ENCODE measurements around the gene ASTN2. TPM values are rescaled to one million over a fixed set of nuclear protein-coding genes. Genes with fewer than 3 reads are reported as not detected.

ASTN2 gene
- total and polyA plus RNA-seq, 9 of the 15 experiments (the other 6 are each of a cell fraction or from before 2014, with no cell fraction given) = 0.56 to 3.5 (median 1.9) TPM

GRCh38 chr9:116422119-116422979 lies 992.5 kb downstream of the ASTN2 start (continued):
- TF ChIP-seq NFE2 (IDR thresholded peaks at IDR 0.05; ENCODE audit: low read depth) (0 out of 2 replicates have a peak, but pooled peaks have one; percentile 26), PHB (CRISPR knock-in tag; IDR thresholded peaks at IDR 0.05) (no peak), ZNF347 (CRISPR knock-in tag; IDR thresholded peaks at IDR 0.05; ENCODE audit: low read depth) (no peak), ZNF79 (CRISPR knock-in tag; IDR thresholded peaks at IDR 0.05; ENCODE audit: low read depth) (no peak), TRIM28 (IDR thresholded peaks at IDR 0.05) (no peak), CHD1 (IDR thresholded peaks at IDR 0.05; ENCODE audit: low read length) (no peak), SAFB (IDR thresholded peaks at IDR 0.05; ENCODE audit: borderline replicate concordance, low read depth, low read length) (no peak), ZFP30 (CRISPR knock-in tag; IDR thresholded peaks at IDR 0.05; ENCODE audit: borderline replicate concordance) (no peak), MTF1 (CRISPR knock-in tag; IDR thresholded peaks at IDR 0.05; ENCODE audit: borderline replicate concordance) (no peak), TCFL5 (CRISPR knock-in tag; conservative IDR thresholded peaks at IDR 0.05) (no peak)
- TF ChIP-seq, protein P1, sequence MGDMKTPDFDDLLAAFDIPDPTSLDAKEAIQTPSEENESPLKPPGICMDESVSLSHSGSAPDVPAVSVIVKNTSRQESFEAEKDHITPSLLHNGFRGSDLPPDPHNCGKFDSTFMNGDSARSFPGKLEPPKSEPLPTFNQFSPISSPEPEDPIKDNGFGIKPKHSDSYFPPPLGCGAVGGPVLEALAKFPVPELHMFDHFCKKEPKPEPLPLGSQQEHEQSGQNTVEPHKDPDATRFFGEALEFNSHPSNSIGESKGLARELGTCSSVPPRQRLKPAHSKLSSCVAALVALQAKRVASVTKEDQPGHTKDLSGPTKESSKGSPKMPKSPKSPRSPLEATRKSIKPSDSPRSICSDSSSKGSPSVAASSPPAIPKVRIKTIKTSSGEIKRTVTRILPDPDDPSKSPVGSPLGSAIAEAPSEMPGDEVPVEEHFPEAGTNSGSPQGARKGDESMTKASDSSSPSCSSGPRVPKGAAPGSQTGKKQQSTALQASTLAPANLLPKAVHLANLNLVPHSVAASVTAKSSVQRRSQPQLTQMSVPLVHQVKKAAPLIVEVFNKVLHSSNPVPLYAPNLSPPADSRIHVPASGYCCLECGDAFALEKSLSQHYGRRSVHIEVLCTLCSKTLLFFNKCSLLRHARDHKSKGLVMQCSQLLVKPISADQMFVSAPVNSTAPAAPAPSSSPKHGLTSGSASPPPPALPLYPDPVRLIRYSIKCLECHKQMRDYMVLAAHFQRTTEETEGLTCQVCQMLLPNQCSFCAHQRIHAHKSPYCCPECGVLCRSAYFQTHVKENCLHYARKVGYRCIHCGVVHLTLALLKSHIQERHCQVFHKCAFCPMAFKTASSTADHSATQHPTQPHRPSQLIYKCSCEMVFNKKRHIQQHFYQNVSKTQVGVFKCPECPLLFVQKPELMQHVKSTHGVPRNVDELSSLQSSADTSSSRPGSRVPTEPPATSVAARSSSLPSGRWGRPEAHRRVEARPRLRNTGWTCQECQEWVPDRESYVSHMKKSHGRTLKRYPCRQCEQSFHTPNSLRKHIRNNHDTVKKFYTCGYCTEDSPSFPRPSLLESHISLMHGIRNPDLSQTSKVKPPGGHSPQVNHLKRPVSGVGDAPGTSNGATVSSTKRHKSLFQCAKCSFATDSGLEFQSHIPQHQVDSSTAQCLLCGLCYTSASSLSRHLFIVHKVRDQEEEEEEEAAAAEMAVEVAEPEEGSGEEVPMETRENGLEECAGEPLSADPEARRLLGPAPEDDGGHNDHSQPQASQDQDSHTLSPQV (IDR thresholded peaks at IDR 0.05) = peak; percentile 83; the same call in 1 of the 2 replicates
- TF ChIP-seq, protein P2, sequence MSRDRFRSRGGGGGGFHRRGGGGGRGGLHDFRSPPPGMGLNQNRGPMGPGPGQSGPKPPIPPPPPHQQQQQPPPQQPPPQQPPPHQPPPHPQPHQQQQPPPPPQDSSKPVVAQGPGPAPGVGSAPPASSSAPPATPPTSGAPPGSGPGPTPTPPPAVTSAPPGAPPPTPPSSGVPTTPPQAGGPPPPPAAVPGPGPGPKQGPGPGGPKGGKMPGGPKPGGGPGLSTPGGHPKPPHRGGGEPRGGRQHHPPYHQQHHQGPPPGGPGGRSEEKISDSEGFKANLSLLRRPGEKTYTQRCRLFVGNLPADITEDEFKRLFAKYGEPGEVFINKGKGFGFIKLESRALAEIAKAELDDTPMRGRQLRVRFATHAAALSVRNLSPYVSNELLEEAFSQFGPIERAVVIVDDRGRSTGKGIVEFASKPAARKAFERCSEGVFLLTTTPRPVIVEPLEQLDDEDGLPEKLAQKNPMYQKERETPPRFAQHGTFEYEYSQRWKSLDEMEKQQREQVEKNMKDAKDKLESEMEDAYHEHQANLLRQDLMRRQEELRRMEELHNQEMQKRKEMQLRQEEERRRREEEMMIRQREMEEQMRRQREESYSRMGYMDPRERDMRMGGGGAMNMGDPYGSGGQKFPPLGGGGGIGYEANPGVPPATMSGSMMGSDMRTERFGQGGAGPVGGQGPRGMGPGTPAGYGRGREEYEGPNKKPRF (IDR thresholded peaks at IDR 0.05; ENCODE audit: low read depth, low read length) = no peak
- TF ChIP-seq, protein P3, sequence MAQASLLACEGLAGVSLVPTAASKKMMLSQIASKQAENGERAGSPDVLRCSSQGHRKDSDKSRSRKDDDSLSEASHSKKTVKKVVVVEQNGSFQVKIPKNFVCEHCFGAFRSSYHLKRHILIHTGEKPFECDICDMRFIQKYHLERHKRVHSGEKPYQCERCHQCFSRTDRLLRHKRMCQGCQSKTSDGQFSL (CRISPR knock-in tag; IDR thresholded peaks at IDR 0.05) = no peak
- TF ChIP-seq, protein P3 (tag; IDR thresholded peaks at IDR 0.05) = no peak
- TF ChIP-seq, protein P4, sequence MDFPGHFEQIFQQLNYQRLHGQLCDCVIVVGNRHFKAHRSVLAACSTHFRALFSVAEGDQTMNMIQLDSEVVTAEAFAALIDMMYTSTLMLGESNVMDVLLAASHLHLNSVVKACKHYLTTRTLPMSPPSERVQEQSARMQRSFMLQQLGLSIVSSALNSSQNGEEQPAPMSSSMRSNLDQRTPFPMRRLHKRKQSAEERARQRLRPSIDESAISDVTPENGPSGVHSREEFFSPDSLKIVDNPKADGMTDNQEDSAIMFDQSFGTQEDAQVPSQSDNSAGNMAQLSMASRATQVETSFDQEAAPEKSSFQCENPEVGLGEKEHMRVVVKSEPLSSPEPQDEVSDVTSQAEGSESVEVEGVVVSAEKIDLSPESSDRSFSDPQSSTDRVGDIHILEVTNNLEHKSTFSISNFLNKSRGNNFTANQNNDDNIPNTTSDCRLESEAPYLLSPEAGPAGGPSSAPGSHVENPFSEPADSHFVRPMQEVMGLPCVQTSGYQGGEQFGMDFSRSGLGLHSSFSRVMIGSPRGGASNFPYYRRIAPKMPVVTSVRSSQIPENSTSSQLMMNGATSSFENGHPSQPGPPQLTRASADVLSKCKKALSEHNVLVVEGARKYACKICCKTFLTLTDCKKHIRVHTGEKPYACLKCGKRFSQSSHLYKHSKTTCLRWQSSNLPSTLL (IDR thresholded peaks at IDR 0.05) = no peak
- TF ChIP-seq, protein P5, sequence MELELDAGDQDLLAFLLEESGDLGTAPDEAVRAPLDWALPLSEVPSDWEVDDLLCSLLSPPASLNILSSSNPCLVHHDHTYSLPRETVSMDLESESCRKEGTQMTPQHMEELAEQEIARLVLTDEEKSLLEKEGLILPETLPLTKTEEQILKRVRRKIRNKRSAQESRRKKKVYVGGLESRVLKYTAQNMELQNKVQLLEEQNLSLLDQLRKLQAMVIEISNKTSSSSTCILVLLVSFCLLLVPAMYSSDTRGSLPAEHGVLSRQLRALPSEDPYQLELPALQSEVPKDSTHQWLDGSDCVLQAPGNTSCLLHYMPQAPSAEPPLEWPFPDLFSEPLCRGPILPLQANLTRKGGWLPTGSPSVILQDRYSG (tag; conservative IDR thresholded peaks at IDR 0.05; ENCODE audit: low read depth) = no peak; the same call in 1 of the 2 replicates

Data from K562 (cell line).